ENCODE measurements around the gene RIN1.

DNA sequence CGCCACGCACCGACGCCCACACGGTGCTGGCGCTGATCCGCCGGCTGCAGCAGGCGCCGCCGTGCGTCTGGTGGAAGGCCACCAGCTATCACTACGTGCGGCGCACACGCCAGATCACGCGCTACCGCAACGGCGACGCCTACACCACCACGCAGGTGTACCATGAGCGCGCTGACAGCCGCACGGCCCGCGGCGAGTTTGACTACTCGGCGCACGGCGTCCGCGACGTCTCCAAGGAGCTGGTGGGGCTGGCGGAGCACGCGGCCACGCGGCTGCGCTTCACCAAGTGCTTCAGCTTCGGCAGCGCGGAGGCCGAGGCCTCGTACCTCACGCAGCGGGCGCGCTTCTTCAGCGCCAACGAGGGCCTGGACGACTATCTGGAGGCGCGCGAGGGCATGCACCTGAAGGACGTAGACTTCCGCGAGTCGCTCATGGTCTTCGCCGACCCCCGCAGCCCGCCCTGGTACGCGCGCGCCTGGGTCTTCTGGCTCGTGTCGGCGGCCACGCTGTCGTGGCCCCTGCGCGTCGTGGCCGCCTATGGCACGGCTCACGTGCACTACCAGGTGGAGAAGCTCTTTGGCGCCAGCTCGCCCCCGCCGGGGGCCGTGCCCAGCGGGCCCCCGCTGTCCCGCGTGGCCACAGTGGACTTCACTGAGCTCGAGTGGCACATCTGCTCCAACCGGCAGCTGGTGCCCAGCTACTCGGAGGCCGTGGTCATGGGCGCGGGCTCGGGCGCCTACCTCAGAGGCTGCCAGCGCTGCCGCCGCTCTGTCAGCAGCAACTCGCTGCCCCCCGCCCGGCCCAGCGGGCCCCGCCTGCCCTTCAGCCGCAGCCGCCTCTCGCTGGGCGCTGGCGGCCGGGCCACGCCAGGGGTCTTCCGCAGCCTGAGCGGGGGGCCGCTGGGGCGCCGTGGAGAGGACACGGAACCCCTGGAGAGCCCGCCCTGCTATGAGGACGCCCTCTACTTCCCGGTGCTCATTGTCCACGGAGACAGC is 41.3 kb downstream of the RIN1 start:
- TF ChIP-seq, protein P1, sequence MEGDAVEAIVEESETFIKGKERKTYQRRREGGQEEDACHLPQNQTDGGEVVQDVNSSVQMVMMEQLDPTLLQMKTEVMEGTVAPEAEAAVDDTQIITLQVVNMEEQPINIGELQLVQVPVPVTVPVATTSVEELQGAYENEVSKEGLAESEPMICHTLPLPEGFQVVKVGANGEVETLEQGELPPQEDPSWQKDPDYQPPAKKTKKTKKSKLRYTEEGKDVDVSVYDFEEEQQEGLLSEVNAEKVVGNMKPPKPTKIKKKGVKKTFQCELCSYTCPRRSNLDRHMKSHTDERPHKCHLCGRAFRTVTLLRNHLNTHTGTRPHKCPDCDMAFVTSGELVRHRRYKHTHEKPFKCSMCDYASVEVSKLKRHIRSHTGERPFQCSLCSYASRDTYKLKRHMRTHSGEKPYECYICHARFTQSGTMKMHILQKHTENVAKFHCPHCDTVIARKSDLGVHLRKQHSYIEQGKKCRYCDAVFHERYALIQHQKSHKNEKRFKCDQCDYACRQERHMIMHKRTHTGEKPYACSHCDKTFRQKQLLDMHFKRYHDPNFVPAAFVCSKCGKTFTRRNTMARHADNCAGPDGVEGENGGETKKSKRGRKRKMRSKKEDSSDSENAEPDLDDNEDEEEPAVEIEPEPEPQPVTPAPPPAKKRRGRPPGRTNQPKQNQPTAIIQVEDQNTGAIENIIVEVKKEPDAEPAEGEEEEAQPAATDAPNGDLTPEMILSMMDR (IDR thresholded peaks at IDR 0.05): no peak
- no peak for TF ChIP-seq POLR2A (IDR thresholded peaks at IDR 0.05)
